GM12872 (cell line): ENCODE measurements around the gene EPB41L1.

Experiments
- CTCF ChIP-seq: IDR thresholded peaks from 3 replicates; pipeline ENCODE4 v1.5.1; 2011; ENCODE audit warnings: low read depth, mild to moderate bottlenecking, low read length, moderate library complexity; ENCODE audit not compliant: insufficient read depth

The EPB41L1 gene

DNA sequence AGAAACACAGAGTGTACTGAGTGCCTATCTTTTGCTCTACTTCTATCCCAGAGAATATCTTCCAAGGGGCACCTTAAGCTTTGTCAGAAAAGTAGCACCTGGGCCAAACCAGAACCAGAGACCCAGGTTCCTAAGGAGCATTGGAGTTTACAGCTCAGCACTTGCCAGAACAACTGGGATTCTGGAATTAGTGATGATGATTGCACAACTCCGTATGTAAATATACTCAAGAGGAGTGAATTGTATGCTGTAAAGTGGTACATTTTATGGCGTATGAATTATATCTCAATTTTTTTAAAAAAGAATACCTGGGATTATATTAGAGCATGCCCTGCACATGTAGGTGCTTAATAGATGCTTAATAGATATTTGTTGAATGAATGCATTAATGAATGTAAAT, 36.2 kb upstream of the EPB41L1 start:
- no peak for TF ChIP-seq CTCF

DNA sequence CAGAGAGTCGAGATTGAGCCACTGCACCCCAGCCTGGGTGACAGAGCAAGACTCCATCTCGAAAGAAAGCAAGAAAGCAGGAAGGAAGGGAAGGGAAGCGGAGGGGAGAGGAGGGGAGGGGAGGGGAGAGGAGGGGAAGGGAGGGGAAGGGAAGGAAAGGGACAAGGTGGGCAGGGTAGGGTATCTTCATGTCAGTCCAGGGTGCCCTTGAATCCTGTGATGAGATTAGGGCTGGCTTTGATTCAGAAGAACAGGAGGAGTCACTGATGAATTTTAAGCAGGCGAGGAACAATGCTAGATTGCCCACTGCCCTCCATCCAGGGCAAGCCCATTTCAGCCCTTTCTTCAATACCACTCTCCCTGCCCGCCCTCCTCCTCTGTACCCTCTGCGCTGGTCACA, 35.0 kb upstream of the EPB41L1 start:
- TF ChIP-seq CTCF, result no peak

GRCh38 chr20:36120241-36120640, 34.3 kb upstream of the EPB41L1 start:
- no peak for TF ChIP-seq CTCF

DNA sequence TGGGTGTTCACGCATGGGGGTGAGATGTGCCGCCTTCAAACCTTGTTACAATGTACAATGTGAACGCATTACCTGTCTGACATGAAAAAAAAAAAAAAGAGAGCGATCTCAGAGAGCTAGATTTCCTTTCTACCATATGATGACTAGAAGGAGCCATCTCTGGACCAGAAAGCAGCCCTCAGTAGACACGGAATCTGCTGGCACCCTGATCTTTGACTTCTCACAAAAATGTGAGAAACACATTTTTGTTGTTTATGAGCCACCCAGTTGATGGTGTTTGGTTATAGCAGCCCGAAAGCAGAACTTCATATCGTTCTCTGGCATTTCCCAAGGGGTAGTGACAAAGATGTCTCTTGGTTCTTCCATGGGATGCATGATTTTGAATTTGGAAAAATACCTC, 33.5 kb upstream of the EPB41L1 start:
- no peak for TF ChIP-seq CTCF

DNA sequence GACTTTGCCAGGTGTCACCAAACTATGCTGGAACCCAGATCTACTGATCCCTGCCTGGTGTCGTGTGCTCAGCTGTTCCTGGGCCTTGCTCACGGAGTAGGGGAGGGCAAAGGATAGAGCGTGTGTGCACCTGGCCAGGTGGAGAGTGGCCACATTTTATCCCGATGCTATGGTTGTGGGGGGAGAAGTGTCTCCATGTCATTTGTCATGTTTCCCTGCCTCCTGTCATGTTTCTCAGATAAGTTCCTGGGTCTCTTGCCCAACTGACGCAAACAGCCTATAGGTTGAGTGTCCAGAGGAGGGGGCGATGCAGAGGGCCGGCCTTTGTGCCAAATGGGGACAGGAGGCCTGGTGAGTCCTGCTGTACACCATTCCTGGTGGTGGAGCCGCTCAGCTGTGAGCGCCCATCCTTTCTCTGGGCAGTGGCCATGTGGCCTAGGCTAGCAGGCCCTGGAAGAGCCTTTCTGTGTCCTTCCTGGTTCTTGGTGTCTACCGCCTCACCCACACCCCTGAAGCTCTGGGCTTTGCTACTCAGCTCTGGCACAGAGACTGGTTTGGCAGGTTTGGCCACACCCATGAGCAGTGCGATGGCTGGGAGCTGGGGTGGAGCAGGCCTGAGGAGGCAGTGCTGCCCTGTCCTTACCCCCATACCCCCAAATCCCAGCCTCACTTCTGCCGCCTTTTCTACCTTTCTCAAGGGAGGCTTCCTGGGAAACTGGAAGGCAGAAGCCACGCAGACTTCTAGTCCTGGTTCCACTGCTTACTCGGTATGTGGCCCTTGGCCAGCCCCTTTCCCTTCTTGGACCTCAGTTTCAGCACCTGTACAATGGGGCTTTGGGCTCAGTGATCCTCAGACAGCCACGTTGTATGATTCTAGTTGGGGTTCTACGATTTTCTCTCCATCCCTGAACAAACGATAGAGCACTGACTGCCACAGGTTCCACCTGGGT, 32.3 kb upstream of the EPB41L1 start:
- no peak for TF ChIP-seq CTCF

DNA sequence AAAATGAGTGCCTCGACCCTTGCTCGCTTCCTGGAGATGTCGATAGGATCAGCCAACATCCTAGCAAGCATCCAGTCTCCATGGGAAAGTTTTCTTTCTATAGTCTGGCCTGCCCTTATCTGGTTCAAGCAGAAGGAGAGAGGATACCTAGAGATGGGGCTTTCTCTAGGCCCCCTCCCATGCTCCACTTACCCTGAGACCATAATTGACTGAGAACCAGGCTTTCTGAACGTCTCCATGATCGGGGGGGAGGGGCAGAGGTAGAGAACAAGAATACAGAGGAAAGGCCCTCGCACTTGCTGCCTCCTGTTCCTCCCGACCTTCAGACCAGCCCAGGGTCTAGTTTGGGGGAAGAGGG, 31.6 kb upstream of the EPB41L1 start:
- no peak for TF ChIP-seq CTCF

DNA sequence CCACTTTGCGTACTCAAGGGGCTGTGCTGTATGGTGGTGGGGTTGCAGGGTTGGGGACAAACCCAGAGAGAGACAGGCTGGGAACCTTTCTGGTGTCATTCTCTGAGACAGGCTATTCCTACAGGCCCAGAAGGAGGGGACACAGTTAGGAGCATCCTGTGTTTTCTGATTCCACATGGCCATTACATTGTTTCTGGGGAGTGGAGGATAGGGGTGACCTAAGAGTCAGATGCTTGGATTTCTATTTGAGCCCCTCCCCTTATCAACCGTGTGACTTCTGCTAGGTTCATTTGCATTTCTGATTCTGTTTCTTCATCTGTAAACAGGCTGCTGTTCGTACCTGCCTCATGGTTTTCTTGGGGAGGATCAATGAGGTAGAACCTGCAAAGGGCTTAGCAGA, 29.4 kb upstream of the EPB41L1 start:
- TF ChIP-seq CTCF, result no peak
